Activated CD8-positive, alpha-beta memory T cell treated with anti-CD3 and anti-CD28 coated beads, Interleukin-2, amount 50 U/mL, for 24 hours (primary cell): Measurements from ENCODE around the gene ZNF827.

Experiments used
- DNase-seq: peaks from one replicate; pipeline ENCODE4 v3.0.0-alpha.2; 2020; ENCODE audit errors: extremely low read depth

ZNF827 gene

GRCh38 chr4:145933134-145933533, 5.5 kb downstream of the ZNF827 start:
- DNase-seq: no peak

GRCh38 chr4:145931403-145931802, 7.2 kb downstream of the ZNF827 start:
- DNase-seq: no peak

GRCh38 chr4:145930592-145930991, 8.0 kb downstream of the ZNF827 start:
- no peak for DNase-seq

- DNase-seq: no peak
These were observed 9.0 kb downstream of the ZNF827 start for GRCh38 chr4:145929415-145930178.

- no peak for DNase-seq
These were observed 9.9 kb downstream of the ZNF827 start for GRCh38 chr4:145928748-145929147.

- no peak for DNase-seq
These were observed 11.6 kb downstream of the ZNF827 start for GRCh38 chr4:145927030-145927429.

- DNase-seq: no peak
These were observed 17.4 kb downstream of the ZNF827 start for GRCh38 chr4:145921231-145921630.

- DNase-seq: no peak
These were observed 18.4 kb downstream of the ZNF827 start for GRCh38 chr4:145920205-145920604.

GRCh38 chr4:145912376-145912775, 26.2 kb downstream of the ZNF827 start:
- no peak for DNase-seq

GRCh38 chr4:145909773-145910172, 28.9 kb downstream of the ZNF827 start:
- no peak for DNase-seq

GRCh38 chr4:145909281-145909715, 29.3 kb downstream of the ZNF827 start:
- DNase-seq: no peak

GRCh38 chr4:145907812-145908211, 30.8 kb downstream of the ZNF827 start:
- no peak for DNase-seq

- DNase-seq: no peak
These were observed 31.2 kb downstream of the ZNF827 start for GRCh38 chr4:145907390-145907789.

- no peak for DNase-seq
These were observed 34.0 kb downstream of the ZNF827 start for GRCh38 chr4:145904413-145905177.

GRCh38 chr4:145902522-145902921, 36.1 kb downstream of the ZNF827 start:
- DNase-seq: no peak

GRCh38 chr4:145899886-145900460, 38.6 kb downstream of the ZNF827 start:
- DNase-seq: no peak

GRCh38 chr4:145898926-145899531, 39.6 kb downstream of the ZNF827 start:
- DNase-seq: no peak

- DNase-seq: no peak
These were observed 40.2 kb downstream of the ZNF827 start for GRCh38 chr4:145898466-145898865.

- no peak for DNase-seq
These were observed 43.6 kb downstream of the ZNF827 start for GRCh38 chr4:145895056-145895455.

GRCh38 chr4:145891958-145892357, 46.7 kb downstream of the ZNF827 start:
- DNase-seq: no peak

- DNase-seq: no peak
These were observed 47.9 kb downstream of the ZNF827 start for GRCh38 chr4:145890689-145891088.

GRCh38 chr4:145888393-145888792, 50.2 kb downstream of the ZNF827 start:
- DNase-seq: no peak
